Cardiac fibroblast (primary cell): ENCODE measurements around the gene FAM209A.

Source experiments
- DNase-seq, 2 donors: peaks; one replicate each; pipeline versions ENCODE4 v3.0.0 to v3.0.0-alpha.2; 2010; ENCODE audit warnings: low read depth in 2 of 2
- H3K4me3 ChIP-seq, 2 donors: replicated peaks in 1 of 2; 1 replicate in 1 of 2; 2 replicates in 1 of 2; pipeline ENCODE4 v1.5.1; 2011; ENCODE audit warnings: low read depth in 2 of 2, low read length in 2 of 2, mild to moderate bottlenecking in 2 of 2, moderate library complexity in 1 of 2
- TF ChIP-seq, protein P1 (sequence below): IDR thresholded peaks from one replicate; pipeline ENCODE4 v1.5.1; 2011; ENCODE audit warnings: low read depth, mild to moderate bottlenecking, low read length, inconsistent platforms

Gene FAM209A

DNA sequence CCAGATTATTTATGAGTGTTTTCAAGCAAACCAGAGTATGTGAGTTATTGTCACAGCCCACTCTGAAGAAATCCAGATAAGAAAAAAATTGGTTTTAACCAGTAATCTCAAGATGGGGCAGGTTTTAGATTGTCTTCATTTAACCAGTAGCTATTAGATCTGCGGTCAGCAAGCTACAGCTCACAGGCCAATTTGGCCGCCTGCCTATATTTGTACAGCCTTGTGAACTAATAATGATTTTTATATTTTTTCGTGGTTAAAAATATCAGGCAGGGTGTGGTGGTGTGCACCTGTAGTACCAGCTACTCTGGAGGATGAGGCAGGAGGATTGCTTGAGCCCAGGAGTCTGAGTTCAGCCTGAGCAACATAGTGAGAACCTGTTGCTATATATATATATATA lies 13.5 kb downstream of the FAM209A start:
- DNase-seq, result no peak
- H3K4me3 ChIP-seq, result no peak overlapping the region
- TF ChIP-seq, protein P1, sequence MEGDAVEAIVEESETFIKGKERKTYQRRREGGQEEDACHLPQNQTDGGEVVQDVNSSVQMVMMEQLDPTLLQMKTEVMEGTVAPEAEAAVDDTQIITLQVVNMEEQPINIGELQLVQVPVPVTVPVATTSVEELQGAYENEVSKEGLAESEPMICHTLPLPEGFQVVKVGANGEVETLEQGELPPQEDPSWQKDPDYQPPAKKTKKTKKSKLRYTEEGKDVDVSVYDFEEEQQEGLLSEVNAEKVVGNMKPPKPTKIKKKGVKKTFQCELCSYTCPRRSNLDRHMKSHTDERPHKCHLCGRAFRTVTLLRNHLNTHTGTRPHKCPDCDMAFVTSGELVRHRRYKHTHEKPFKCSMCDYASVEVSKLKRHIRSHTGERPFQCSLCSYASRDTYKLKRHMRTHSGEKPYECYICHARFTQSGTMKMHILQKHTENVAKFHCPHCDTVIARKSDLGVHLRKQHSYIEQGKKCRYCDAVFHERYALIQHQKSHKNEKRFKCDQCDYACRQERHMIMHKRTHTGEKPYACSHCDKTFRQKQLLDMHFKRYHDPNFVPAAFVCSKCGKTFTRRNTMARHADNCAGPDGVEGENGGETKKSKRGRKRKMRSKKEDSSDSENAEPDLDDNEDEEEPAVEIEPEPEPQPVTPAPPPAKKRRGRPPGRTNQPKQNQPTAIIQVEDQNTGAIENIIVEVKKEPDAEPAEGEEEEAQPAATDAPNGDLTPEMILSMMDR, result no peak

DNA sequence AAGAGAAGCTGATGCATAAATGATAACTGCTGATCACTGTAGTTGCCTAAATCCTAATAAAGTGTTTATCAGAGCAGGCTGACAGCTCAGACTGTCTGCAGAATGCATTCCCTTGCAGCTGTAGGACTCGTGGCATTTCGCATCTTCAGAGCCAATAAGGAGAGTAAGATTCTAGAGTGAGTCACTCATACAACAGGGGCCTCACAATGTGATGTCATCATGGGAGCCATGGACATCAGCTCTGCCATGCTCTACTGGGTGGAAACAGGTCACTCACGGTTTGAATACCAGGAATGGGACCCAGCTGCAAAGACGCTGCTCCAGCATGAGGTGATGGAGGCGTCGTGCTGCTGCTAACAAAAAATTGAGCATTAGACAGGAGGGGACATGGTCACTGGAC lies 15.9 kb downstream of the FAM209A start:
- peak in 1 of 2 donors; percentile 16 for DNase-seq
- no peak overlapping the region for H3K4me3 ChIP-seq
- TF ChIP-seq, protein P1, result no peak

DNA sequence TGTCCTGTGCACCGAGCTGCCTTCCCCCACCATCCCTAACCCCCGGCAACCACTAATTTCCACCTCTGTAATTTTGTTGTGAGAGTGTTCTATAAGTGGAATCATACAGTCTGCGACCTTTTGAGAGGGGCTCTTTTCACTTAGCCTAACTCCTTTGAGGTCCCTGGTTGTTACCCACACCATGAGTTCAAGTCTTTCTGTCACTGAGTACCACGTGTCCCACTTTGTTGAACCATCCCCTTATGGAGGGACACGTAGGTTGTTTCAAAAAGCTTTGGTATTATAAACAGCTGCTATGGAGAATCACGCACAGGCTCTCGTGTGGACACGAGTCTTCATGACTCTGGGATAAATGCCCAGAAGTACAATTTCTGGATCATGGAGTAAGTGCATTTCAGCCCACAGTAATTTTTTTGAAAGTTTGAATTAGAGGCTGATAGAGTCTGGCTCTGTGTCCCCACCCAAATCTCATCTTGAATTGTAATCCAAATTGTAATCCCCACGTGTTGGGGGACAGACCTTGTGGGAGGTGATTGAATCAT lies 18.0 kb downstream of the FAM209A start:
- no peak overlapping the region for H3K4me3 ChIP-seq
- TF ChIP-seq, protein P1, result no peak
- no peak for DNase-seq

DNA sequence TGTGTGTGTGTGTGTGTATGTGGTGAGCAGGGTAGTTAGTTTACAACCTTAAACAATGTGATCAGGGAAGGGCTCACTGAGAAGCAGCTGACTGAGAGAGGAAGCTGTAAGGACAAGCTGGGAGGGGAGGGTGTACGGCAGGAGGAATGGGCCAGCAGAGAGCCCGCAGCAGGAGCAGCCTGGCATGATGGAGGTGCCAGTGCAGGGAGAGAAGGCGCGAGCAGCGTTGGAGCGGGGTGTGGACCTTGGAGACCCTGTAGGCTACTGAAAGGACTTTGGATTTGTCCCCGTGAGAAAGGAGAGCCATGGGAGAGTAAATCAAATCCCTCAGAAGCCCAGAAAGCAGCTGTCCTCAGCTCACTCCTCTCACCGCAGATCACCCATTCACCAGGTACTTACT lies 27.0 kb downstream of the FAM209A start:
- DNase-seq, result no peak
- H3K4me3 ChIP-seq, result no peak overlapping the region
- TF ChIP-seq, protein P1, result no peak

DNA sequence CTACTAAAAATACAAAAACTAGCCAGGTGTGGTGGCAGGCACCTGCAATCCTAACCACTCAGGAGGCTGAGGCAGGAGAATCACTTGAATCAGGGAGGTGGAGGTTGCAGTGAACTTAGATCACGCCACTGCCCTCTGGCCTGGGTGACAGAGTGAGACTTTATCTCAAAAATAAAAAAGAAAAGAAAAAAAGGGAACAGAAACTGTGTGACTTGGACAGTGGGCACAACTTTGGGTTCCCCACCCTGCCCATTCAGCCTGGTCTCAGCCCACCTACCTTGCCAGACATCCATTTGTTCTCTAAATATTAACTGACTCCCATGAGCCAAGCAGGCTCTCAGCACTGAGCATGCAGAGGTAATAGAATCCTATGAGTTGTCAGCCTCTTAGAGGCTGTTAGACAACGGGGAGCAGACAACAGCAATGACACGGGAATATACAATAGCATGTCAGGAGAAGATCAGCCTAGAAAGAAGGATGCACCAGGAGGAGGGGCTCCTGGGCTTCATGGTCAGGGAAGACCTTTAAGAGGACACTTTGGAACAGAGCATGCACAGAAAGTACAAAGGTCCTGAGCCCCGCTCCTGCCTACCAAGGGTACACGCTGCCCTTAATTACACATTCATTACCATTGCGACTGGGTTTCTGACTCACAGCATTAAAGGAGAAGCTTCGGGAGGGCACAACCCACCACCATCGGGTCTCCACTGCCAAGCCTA lies 28.5 kb downstream of the FAM209A start:
- H3K4me3 ChIP-seq, result no peak overlapping the region
- DNase-seq, result no peak
- TF ChIP-seq, protein P1, result no peak

DNA sequence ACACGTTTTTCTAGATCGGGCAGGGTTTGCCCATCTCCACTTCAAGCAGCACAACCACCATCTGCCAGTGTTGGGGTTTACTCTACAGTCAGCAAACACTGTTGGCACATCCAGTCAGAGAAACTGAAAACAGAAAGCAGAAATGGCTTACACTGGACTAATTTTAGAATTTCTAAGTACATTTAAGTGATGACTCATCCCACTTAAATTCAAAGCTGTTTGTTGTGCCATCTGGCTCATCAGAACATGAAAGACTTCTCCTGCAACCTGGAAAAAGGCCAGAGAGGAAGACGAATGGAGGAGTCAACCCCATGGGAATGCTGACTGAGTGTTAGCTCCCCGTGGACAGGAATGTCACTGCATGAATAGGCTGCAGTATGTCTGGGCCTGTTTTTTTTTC lies 30.3 kb downstream of the FAM209A start:
- TF ChIP-seq, protein P1, result no peak
- H3K4me3 ChIP-seq, result no peak overlapping the region

More for the DNA sequence above, 30.3 kb downstream of the FAM209A start:
- peak; percentile 96 for DNase-seq
